SK-N-SH (cell line): ENCODE data around the gene TSSK2. TPM values are rescaled to one million over a fixed set of nuclear protein-coding genes. Genes with fewer than 3 reads are reported as not detected.

Experiments
- CTCF ChIA-PET: fragments of 300-600, 350-600 bp; formaldehyde crosslinking; extraction: SDS; loops from one replicate; lab custom pipeline; 2021; lab: Yijun Ruan, JAX
- POLR2A ChIA-PET: fragments of 350-600 bp; sonication (Branson Sonifier 250); formaldehyde crosslinking; extraction: SDS; loops from one replicate; lab custom pipeline; 2020; ENCODE audit warnings: antibody characterized with exemption, inconsistent platforms; lab: Yijun Ruan, JAX
- DNase-seq: peaks from one replicate; pipeline ENCODE4 v3.0.0; 2012
- H2AFZ ChIP-seq: fragments of 200-600 bp; sonication (generic); 2 replicates; pipeline ENCODE4 v1.8.1; 2016; ENCODE audit warnings: antibody characterized with exemption, mild to moderate bottlenecking, low read depth
- H3F3A ChIP-seq: fragments of 200-600 bp; sonication (generic); replicated peaks from 2 replicates; pipeline ENCODE3; 2016; ENCODE audit warnings: antibody characterized with exemption, mild to moderate bottlenecking; ENCODE audit not compliant: insufficient read depth
- H3K27ac ChIP-seq, 2 experiments: fragments of 200-500 bp in 1 of 2; fragments of 200-600 bp in 1 of 2; sonication (Bioruptor generic) in 1 of 2; sonication (generic), shearing (Covaris generic) in 1 of 2; 2 replicates each; pipeline versions ENCODE4 v1.5.1 to v1.6.1; 2014 to 2016; ENCODE audit warnings: low read depth in 2 of 2, inconsistent platforms in 1 of 2, low read length in 1 of 2, mild to moderate bottlenecking in 1 of 2, mixed read lengths in 1 of 2
- H3K27me3 ChIP-seq: fragments of 200-600 bp; sonication (generic), shearing (Covaris generic); 2 replicates; pipeline ENCODE4 v1.6.1; 2016; ENCODE audit warnings: mixed run types; ENCODE audit not compliant: insufficient read depth
- H3K36me3 ChIP-seq, 2 experiments: fragments of 200-500 bp in 1 of 2; fragments of 200-600 bp in 1 of 2; sonication (Bioruptor generic) in 1 of 2; sonication (generic) in 1 of 2; replicated peaks in 1 of 2; 2 replicates each; pipeline versions ENCODE3 to v1.5.1; 2014 to 2016; ENCODE audit warnings: low read length in 1 of 2, mild to moderate bottlenecking in 1 of 2; ENCODE audit not compliant: insufficient read depth in 2 of 2, control insufficient read depth in 1 of 2
- H3K4me1 ChIP-seq, 2 experiments: fragments of 200-500 bp in 1 of 2; fragments of 200-600 bp in 1 of 2; sonication (Bioruptor generic) in 1 of 2; sonication (generic), shearing (Covaris generic) in 1 of 2; 2 replicates each; pipeline versions ENCODE4 v1.5.1 to v1.6.1; 2014 to 2016; ENCODE audit warnings: low read depth in 1 of 2, low read length in 1 of 2, mixed run types in 1 of 2; ENCODE audit not compliant: insufficient read depth in 2 of 2, control insufficient read depth in 1 of 2
- H3K4me2 ChIP-seq: fragments of 200-600 bp; sonication (generic), shearing (Covaris generic); 2 replicates; pipeline ENCODE4 v1.6.1; 2017; ENCODE audit warnings: mixed run types
- H3K4me3 ChIP-seq, 2 experiments: fragments of 200-500 bp in 1 of 2; fragments of 200-600 bp in 1 of 2; sonication (Bioruptor generic) in 1 of 2; sonication (generic), shearing (Covaris generic) in 1 of 2; 2 replicates each; pipeline versions ENCODE4 v1.5.1 to v1.8.1; 2014 to 2016; ENCODE audit warnings: low read depth in 2 of 2, inconsistent platforms in 1 of 2, low read length in 1 of 2, mild to moderate bottlenecking in 1 of 2, mixed read lengths in 1 of 2, moderate library complexity in 1 of 2
- H3K79me2 ChIP-seq: fragments of 200-600 bp; sonication (generic); 2 replicates; pipeline ENCODE4 v1.8.1; 2017; ENCODE audit warnings: mild to moderate bottlenecking; ENCODE audit not compliant: insufficient read depth
- H3K9ac ChIP-seq: fragments of 200-600 bp; sonication (generic); 2 replicates; pipeline ENCODE4 v1.6.1; 2017; ENCODE audit warnings: mixed run types
- H3K9me2 ChIP-seq: fragments of 200-600 bp; sonication (generic); 2 replicates; pipeline ENCODE4 v1.6.1; 2017; ENCODE audit warnings: mixed run types
- H3K9me3 ChIP-seq: fragments of 200-600 bp; sonication (generic); 2 replicates; pipeline ENCODE4 v1.6.1; 2017; ENCODE audit warnings: mixed run types, mild to moderate bottlenecking, moderate library complexity
- H4K20me1 ChIP-seq: fragments of 200-600 bp; sonication (generic); 2 replicates; pipeline ENCODE4 v1.6.1; 2017; ENCODE audit warnings: mild to moderate bottlenecking, mixed run types; ENCODE audit not compliant: insufficient read depth
- CTCF ChIP-seq: fragments of 200-600 bp; sonication (generic); IDR thresholded peaks from 2 replicates; pipeline ENCODE4 v1.6.1; 2017; ENCODE audit warnings: antibody characterized with exemption, mild to moderate bottlenecking, moderate library complexity
- FOSL2 ChIP-seq: IDR thresholded peaks from 2 replicates; pipeline ENCODE4 v1.4.0; 2012; ENCODE audit warnings: low read depth, mild to moderate bottlenecking, moderate library complexity, borderline replicate concordance
- NFIC ChIP-seq: IDR thresholded peaks from 2 replicates; pipeline ENCODE4 v1.4.0; 2012; ENCODE audit warnings: borderline replicate concordance
- NRF1 ChIP-seq: IDR thresholded peaks from 2 replicates; pipeline ENCODE4 v1.6.1; 2012; ENCODE audit warnings: low read depth, mild to moderate bottlenecking, low read length
- RCOR1 ChIP-seq: fragments of 150-350 bp; IDR thresholded peaks from 2 replicates; pipeline ENCODE4 v1.6.1; 2017; ENCODE audit warnings: antibody characterized with exemption, low read length
- REST ChIP-seq: IDR thresholded peaks from 2 replicates; pipeline ENCODE4 v1.6.1; 2012; ENCODE audit warnings: mild to moderate bottlenecking, low read depth, low read length, moderate library complexity
- RFX5 ChIP-seq: IDR thresholded peaks from 2 replicates; pipeline ENCODE4 v1.6.1; 2012; ENCODE audit warnings: mild to moderate bottlenecking, improper control_type of control experiment, low read length
- RXRA ChIP-seq: IDR thresholded peaks from 2 replicates; pipeline ENCODE4 v1.4.0; 2012; ENCODE audit warnings: low read depth, mild to moderate bottlenecking, borderline replicate concordance
- SIN3A ChIP-seq: IDR thresholded peaks from 2 replicates; pipeline ENCODE4 v1.6.1; 2012; ENCODE audit warnings: low read depth, mild to moderate bottlenecking, low read length, moderate library complexity, borderline replicate concordance
- SMC3 ChIP-seq: IDR thresholded peaks from 2 replicates; pipeline ENCODE4 v1.6.1; 2012; ENCODE audit warnings: low read depth, low read length, improper control_type of control experiment
- USF1 ChIP-seq: IDR thresholded peaks from 2 replicates; pipeline ENCODE4 v1.4.0; 2012; ENCODE audit warnings: low read depth, borderline replicate concordance
- USF2 ChIP-seq: fragments of 150-350 bp; IDR thresholded peaks from 2 replicates; pipeline ENCODE4 v1.6.1; 2017; ENCODE audit warnings: antibody characterized with exemption, low read length, low read depth, borderline replicate concordance
- YY1 ChIP-seq: IDR thresholded peaks from 2 replicates; pipeline ENCODE4 v1.4.0; 2012; ENCODE audit warnings: low read depth, mild to moderate bottlenecking
- ZBTB33 ChIP-seq: IDR thresholded peaks from 2 replicates; pipeline ENCODE4 v1.4.0; 2012; ENCODE audit warnings: low read depth, borderline replicate concordance
- WGBS: methylation state at CpG from one replicate; pipeline ENCODE4 v1.1.6; 2017; ENCODE audit warnings: low lambda C conversion rate; 5-methylcytosine and 5-hydroxymethylcytosine counted together
- polyA plus RNA-seq, 3 experiments: library from polyadenylated mRNA; depleted of rRNA; stranded (reverse); fragments of >200 nt; gene quantifications; 2 replicates each; pipeline ENCODE4 v1.2.3, GENCODE V29; 2012

The TSSK2 gene
- polyA plus RNA-seq, 1 of the 3 experiments (the other 2 are of a cell fraction) = not detected

GRCh38 chr22:19176732-19177131 is 45.6 kb downstream of the TSSK2 start:
- H3K9ac ChIP-seq = no peak overlapping the region
- peaks cover 0 to 9% of the 10 kb centered on the region in 2 experiments for H3K36me3 ChIP-seq

More at GRCh38 chr22:19176732-19177131, 45.6 kb downstream of the TSSK2 start:
- Histone ChIP-seq H3K9me2 (no peaks in the 10 kb centered on the region), H3K79me2 (peaks cover 57% of the 10 kb centered on the region), H3K9me3 (no peaks in the 10 kb centered on the region), H3K4me2 (peak overlapping the region; percentile 99), H3F3A (peaks cover 4% of the 10 kb centered on the region), H3K4me1 (peaks cover 27 to 62% of the 10 kb centered on the region in 2 experiments), H4K20me1 (peaks cover 13% of the 10 kb centered on the region; the same call in 1 of the 2 replicates), H2AFZ (no peak overlapping the region), H3K27me3 (no peaks in the 10 kb centered on the region), H3K27ac (peak overlapping the region in 1 of 2 experiments; percentile 69; a peak in 2 of 4 replicates)
- DNase-seq = no peak
- POLR2A ChIA-PET = no interaction called here
- CTCF ChIA-PET = no interaction called here
- 83% methylated on average over 3 of the region's 12 CpGs for WGBS
- no peak for TF ChIP-seq USF1
- no peak for TF ChIP-seq NRF1
- TF ChIP-seq USF2 = no peak
- no peak for TF ChIP-seq SMC3
- TF ChIP-seq RCOR1 = no peak
- TF ChIP-seq RXRA = no peak
- no peak for TF ChIP-seq CTCF
- no peak for TF ChIP-seq FOSL2
- no peak for TF ChIP-seq RFX5
- no peak for TF ChIP-seq YY1
- no peak for TF ChIP-seq REST
- no peak for TF ChIP-seq SIN3A
- no peak for TF ChIP-seq ZBTB33
- TF ChIP-seq NFIC = no peak
- TF ChIP-seq, all 33 proteins: peak for 0
- H3K4me3 ChIP-seq = peak overlapping the region; percentile 80 to 84
